BLaER1 treated with 17β-estradiol and CSF1 and Interleukin-3, amounts not matched to agents 10 nM and 100 nM (cell line): ENCODE measurements around the gene FAM124A.

ENCODE experiments used
- H3K27ac ChIP-seq, 11 experiments: shearing (Covaris generic); formaldehyde crosslinking; 2 replicates each; pipeline ENCODE4 v1.8.1; 2022
- H3K27me3 ChIP-seq, 11 experiments: shearing (Covaris generic); formaldehyde crosslinking; 2 replicates each; pipeline ENCODE4 v1.8.1; 2022
- H3K36me3 ChIP-seq, 11 experiments: shearing (Covaris generic); formaldehyde crosslinking; 2 replicates each; pipeline ENCODE4 v1.8.1; 2022
- H3K4me1 ChIP-seq, 10 experiments: shearing (Covaris generic); formaldehyde crosslinking; 2 replicates each; pipeline ENCODE4 v1.8.1; 2022
- H3K4me2 ChIP-seq, 11 experiments: shearing (Covaris generic); formaldehyde crosslinking; 2 replicates each; pipeline ENCODE4 v1.8.1; 2022
- H3K4me3 ChIP-seq, 10 experiments: shearing (Covaris generic); formaldehyde crosslinking; 2 replicates each; pipeline ENCODE4 v1.8.1; 2022
- H3K9ac ChIP-seq, 11 experiments: shearing (Covaris generic); formaldehyde crosslinking; 2 replicates each; pipeline ENCODE4 v1.8.1; 2022
- H3K9me3 ChIP-seq, 11 experiments: shearing (Covaris generic); formaldehyde crosslinking; replicated peaks in 1 of 11; 2 replicates each; pipeline ENCODE4 v1.8.1; 2022
- H4K20me1 ChIP-seq, 11 experiments: shearing (Covaris generic); formaldehyde crosslinking; 2 replicates each; pipeline ENCODE4 v1.8.1; 2022
- Cebpa-rat ChIP-seq, 11 experiments: shearing (Covaris generic); IDR thresholded peaks; 2 replicates each; pipeline ENCODE4 v1.8.1; 2022

Gene FAM124A

GRCh38 chr13:51322826-51323225 lies 100.6 kb downstream of the FAM124A start:
- Histone ChIP-seq H4K20me1 (no peaks in the 10 kb centered on the region; a peak in 1 of 22 replicates), H3K36me3 (no peaks in the 10 kb centered on the region), H3K9ac (no peak overlapping the region), H3K9me3 (no peaks in the 10 kb centered on the region), H3K4me1 (peaks cover 0 to 13% (median 5%) of the 10 kb centered on the region in 10 experiments; a peak in 8 of 20 replicates), H3K27ac (no peak overlapping the region), H3K27me3 (no peaks in the 10 kb centered on the region), H3K4me3 (no peak overlapping the region), H3K4me2 (no peak overlapping the region)
- no peak for TF ChIP-seq Cebpa-rat (IDR thresholded peaks at IDR 0.05)

GRCh38 chr13:51323824-51324511 lies 101.8 kb downstream of the FAM124A start:
- Histone ChIP-seq H3K9me3 (no peaks in the 10 kb centered on the region), H3K9ac (no peak overlapping the region), H4K20me1 (no peaks in the 10 kb centered on the region; a peak in 1 of 22 replicates), H3K4me1 (peaks cover 0 to 13% (median 5%) of the 10 kb centered on the region in 10 experiments; a peak in 8 of 20 replicates), H3K27ac (no peak overlapping the region), H3K4me2 (peak overlapping the region in 2 of 11 experiments; percentile 17 to 28; a peak in 2 of 22 replicates), H3K36me3 (no peaks in the 10 kb centered on the region), H3K4me3 (no peak overlapping the region), H3K27me3 (no peaks in the 10 kb centered on the region; a peak in 1 of 22 replicates)
- no peak for TF ChIP-seq Cebpa-rat (IDR thresholded peaks at IDR 0.05)

- Histone ChIP-seq H3K9me3 (no peaks in the 10 kb centered on the region), H3K27ac (no peak overlapping the region), H3K36me3 (no peaks in the 10 kb centered on the region), H3K4me2 (peak overlapping the region in 5 of 11 experiments; percentile 17 to 30 (median 29); a peak in 6 of 22 replicates), H3K4me1 (peaks cover 2 to 13% (median 7%) of the 10 kb centered on the region in 10 experiments; a peak in 15 of 20 replicates), H4K20me1 (no peaks in the 10 kb centered on the region; a peak in 1 of 22 replicates), H3K9ac (no peak overlapping the region), H3K27me3 (no peaks in the 10 kb centered on the region; a peak in 1 of 22 replicates), H3K4me3 (no peak overlapping the region)
- no peak for TF ChIP-seq Cebpa-rat (IDR thresholded peaks at IDR 0.05)
Measured at GRCh38 chr13:51324714-51325420, 102.7 kb downstream of the FAM124A start.

- Histone ChIP-seq H3K4me2 (no peak overlapping the region), H3K36me3 (no peaks in the 10 kb centered on the region), H3K27ac (no peak overlapping the region), H3K9ac (no peak overlapping the region), H3K4me1 (peaks cover 11 to 21% (median 17%) of the 10 kb centered on the region in 10 experiments), H4K20me1 (no peaks in the 10 kb centered on the region; a peak in 1 of 22 replicates), H3K27me3 (no peaks in the 10 kb centered on the region; a peak in 1 of 22 replicates), H3K4me3 (no peak overlapping the region), H3K9me3 (no peaks in the 10 kb centered on the region)
- TF ChIP-seq Cebpa-rat (IDR thresholded peaks at IDR 0.05): no peak
Measured at GRCh38 chr13:51325837-51326236, 103.6 kb downstream of the FAM124A start.

- H3K9me3 ChIP-seq: no peaks in the 10 kb centered on the region
- H3K36me3 ChIP-seq: no peaks in the 10 kb centered on the region
- peaks cover 21 to 31% (median 26%) of the 10 kb centered on the region in 10 experiments for H3K4me1 ChIP-seq
- H3K9ac ChIP-seq: no peak overlapping the region
- no peak for TF ChIP-seq Cebpa-rat (IDR thresholded peaks at IDR 0.05)
- no peaks in the 10 kb centered on the region; a peak in 1 of 22 replicates for H3K27me3 ChIP-seq
- no peak overlapping the region for H3K27ac ChIP-seq
- H4K20me1 ChIP-seq: no peaks in the 10 kb centered on the region; a peak in 1 of 22 replicates
- H3K4me2 ChIP-seq: no peak overlapping the region
- H3K4me3 ChIP-seq: no peak overlapping the region
Measured at GRCh38 chr13:51326777-51327176, 104.6 kb downstream of the FAM124A start.

- Histone ChIP-seq H3K9me3 (no peaks in the 10 kb centered on the region), H3K4me3 (no peak overlapping the region), H3K27me3 (no peaks in the 10 kb centered on the region; a peak in 1 of 22 replicates), H3K36me3 (no peaks in the 10 kb centered on the region), H3K9ac (no peak overlapping the region), H3K4me2 (no peak overlapping the region), H3K27ac (no peak overlapping the region), H3K4me1 (peaks cover 23 to 36% (median 29%) of the 10 kb centered on the region in 10 experiments), H4K20me1 (no peaks in the 10 kb centered on the region; a peak in 1 of 22 replicates)
- no peak for TF ChIP-seq Cebpa-rat (IDR thresholded peaks at IDR 0.05)
Measured at GRCh38 chr13:51327961-51328360, 105.8 kb downstream of the FAM124A start.

- no peaks in the 10 kb centered on the region; a peak in 1 of 22 replicates for H4K20me1 ChIP-seq
- TF ChIP-seq Cebpa-rat (IDR thresholded peaks at IDR 0.05): no peak
- no peak overlapping the region for H3K9ac ChIP-seq
- H3K4me2 ChIP-seq: no peak overlapping the region
- H3K36me3 ChIP-seq: no peaks in the 10 kb centered on the region
- no peaks in the 10 kb centered on the region for H3K9me3 ChIP-seq
- H3K4me3 ChIP-seq: no peak overlapping the region
- no peak overlapping the region for H3K27ac ChIP-seq
- H3K4me1 ChIP-seq: peaks cover 23 to 36% (median 29%) of the 10 kb centered on the region in 10 experiments
- H3K27me3 ChIP-seq: no peaks in the 10 kb centered on the region; a peak in 1 of 22 replicates
Measured at GRCh38 chr13:51328488-51328887, 106.3 kb downstream of the FAM124A start.

- peak overlapping the region in 6 of 11 experiments; percentile 69 to 88 (median 81); a peak in 10 of 22 replicates for H3K4me2 ChIP-seq
- H3K4me1 ChIP-seq: peaks cover 23 to 30% (median 27%) of the 10 kb centered on the region in 10 experiments
- H3K27ac ChIP-seq: no peak overlapping the region
- no peak for TF ChIP-seq Cebpa-rat (IDR thresholded peaks at IDR 0.05)
- no peaks in the 10 kb centered on the region; a peak in 1 of 22 replicates for H4K20me1 ChIP-seq
- H3K9ac ChIP-seq: no peak overlapping the region
- no peaks in the 10 kb centered on the region for H3K36me3 ChIP-seq
- no peaks in the 10 kb centered on the region for H3K9me3 ChIP-seq
- H3K4me3 ChIP-seq: no peak overlapping the region
- H3K27me3 ChIP-seq: no peaks in the 10 kb centered on the region; a peak in 1 of 22 replicates
Measured at GRCh38 chr13:51329606-51330005, 107.4 kb downstream of the FAM124A start.

GRCh38 chr13:51330791-51331190 lies 108.6 kb downstream of the FAM124A start:
- Histone ChIP-seq H3K27me3 (no peaks in the 10 kb centered on the region; a peak in 1 of 22 replicates), H3K36me3 (no peaks in the 10 kb centered on the region), H4K20me1 (no peaks in the 10 kb centered on the region; a peak in 1 of 22 replicates), H3K9ac (no peak overlapping the region), H3K4me2 (peak overlapping the region; percentile 67 to 88 (median 80)), H3K4me3 (no peak overlapping the region), H3K27ac (peak overlapping the region in 8 of 11 experiments; percentile 2 to 49 (median 29); a peak in 10 of 22 replicates), H3K4me1 (peaks cover 20 to 25% (median 24%) of the 10 kb centered on the region in 10 experiments), H3K9me3 (no peaks in the 10 kb centered on the region)
- TF ChIP-seq Cebpa-rat (IDR thresholded peaks at IDR 0.05): no peak
